HepG2 (cell line): ENCODE measurements around the gene C1QTNF1. TPM values are rescaled to one million over a fixed set of nuclear protein-coding genes. Genes with fewer than 3 reads are reported as not detected.

Experiments used
- BRD4 ChIP-seq: sonication (generic); formaldehyde crosslinking; IDR thresholded peaks from 2 replicates; pipeline ENCODE4 v1.4.0; 2020; ENCODE audit warnings: missing genetic modification reagents
- CBX5 ChIP-seq: sonication (generic); formaldehyde crosslinking; IDR thresholded peaks from 2 replicates; pipeline ENCODE4 v1.4.0; 2020; ENCODE audit warnings: missing genetic modification reagents, borderline replicate concordance
- HHEX ChIP-seq: IDR thresholded peaks from 2 replicates; pipeline ENCODE4 v1.6.1; 2016; ENCODE audit warnings: control low read depth
- NFE2L2 ChIP-seq: fragments of 150-350 bp; IDR thresholded peaks from 2 replicates; pipeline ENCODE4 v1.6.1; 2014; ENCODE audit warnings: low read length
- NFYC ChIP-seq: IDR thresholded peaks from 2 replicates; pipeline ENCODE4 v1.6.1; 2016; ENCODE audit warnings: missing genetic modification reagents, missing compliant biosample characterization
- PTBP1 ChIP-seq: fragments of 200-400 bp; formaldehyde crosslinking; IDR thresholded peaks from 2 replicates; pipeline ENCODE4 v1.6.1; 2018; ENCODE audit warnings: low read length, low read depth; ENCODE audit not compliant: poor library complexity, severe bottlenecking
- SIN3A ChIP-seq: IDR thresholded peaks from 2 replicates; pipeline ENCODE4 v1.6.1; 2011; ENCODE audit warnings: low read depth, mild to moderate bottlenecking, control low read depth, low read length, borderline replicate concordance
- ZBED4 ChIP-seq: sonication (generic); formaldehyde crosslinking; IDR thresholded peaks from 2 replicates; pipeline ENCODE4 v1.4.0; 2020; ENCODE audit warnings: missing genetic modification reagents, borderline replicate concordance
- ZNF232 ChIP-seq: sonication (generic); formaldehyde crosslinking; IDR thresholded peaks from 2 replicates; pipeline ENCODE4 v1.4.0; 2020; ENCODE audit warnings: missing genetic modification reagents, borderline replicate concordance
- ZNF292 ChIP-seq: sonication (generic); formaldehyde crosslinking; IDR thresholded peaks from 2 replicates; pipeline ENCODE4 v1.8.1; 2022; ENCODE audit warnings: mild to moderate bottlenecking, low read depth, missing genetic modification reagents, borderline replicate concordance
- ZNF326 ChIP-seq: sonication (generic); formaldehyde crosslinking; IDR thresholded peaks from 2 replicates; pipeline ENCODE4 v1.4.0; 2020; ENCODE audit warnings: missing genetic modification reagents, borderline replicate concordance
- ZNF460 ChIP-seq: sonication (generic); formaldehyde crosslinking; IDR thresholded peaks from 2 replicates; pipeline ENCODE4 v1.5.1; 2020; ENCODE audit warnings: missing genetic modification reagents, mild to moderate bottlenecking, borderline replicate concordance
- polyA plus RNA-seq, 8 experiments: library from polyadenylated mRNA; depleted of rRNA in 3 of 8; stranded (reverse) in 7 of 8; unstranded in 1 of 8; fragments of >200 nt; fragmentation: Illumina TruSeq in 4 of 8; extraction: Trizol in 4 of 8; gene quantifications; 2 replicates each; pipeline versions ENCODE4 v1.2.1 to v1.2.3, GENCODE V29; 2011 to 2016; ENCODE audit warnings: low read depth in 4 of 8, missing spikeins in 1 of 8, mixed read lengths in 1 of 8; ENCODE audit not compliant: insufficient read depth in 1 of 8
- total RNA-seq, 5 experiments: library from RNA; depleted of rRNA; stranded (reverse); fragments of >200 nt; fragmentation: Illumina TruSeq; extraction: Trizol; gene quantifications; 2 replicates each; pipeline ENCODE4 v1.2.3, GENCODE V29; 2016; ENCODE audit warnings: low read depth in 1 of 5
- TF ChIP-seq, protein P1 (sequence below): sonication (generic); formaldehyde crosslinking; IDR thresholded peaks from 2 replicates; pipeline ENCODE4 v1.4.0; 2020; ENCODE audit warnings: missing genetic modification reagents
- TF ChIP-seq, protein P2 (sequence below): sonication (generic); formaldehyde crosslinking; IDR thresholded peaks from 2 replicates; pipeline ENCODE4 v1.4.0; 2020; ENCODE audit warnings: missing genetic modification reagents, borderline replicate concordance

Gene C1QTNF1
- total and polyA plus RNA-seq, 2 of the 13 experiments (the other 11 are each of a cell fraction or from before 2014, with no cell fraction given) = 0.18 to 0.86 TPM

- TF ChIP-seq, protein P1, sequence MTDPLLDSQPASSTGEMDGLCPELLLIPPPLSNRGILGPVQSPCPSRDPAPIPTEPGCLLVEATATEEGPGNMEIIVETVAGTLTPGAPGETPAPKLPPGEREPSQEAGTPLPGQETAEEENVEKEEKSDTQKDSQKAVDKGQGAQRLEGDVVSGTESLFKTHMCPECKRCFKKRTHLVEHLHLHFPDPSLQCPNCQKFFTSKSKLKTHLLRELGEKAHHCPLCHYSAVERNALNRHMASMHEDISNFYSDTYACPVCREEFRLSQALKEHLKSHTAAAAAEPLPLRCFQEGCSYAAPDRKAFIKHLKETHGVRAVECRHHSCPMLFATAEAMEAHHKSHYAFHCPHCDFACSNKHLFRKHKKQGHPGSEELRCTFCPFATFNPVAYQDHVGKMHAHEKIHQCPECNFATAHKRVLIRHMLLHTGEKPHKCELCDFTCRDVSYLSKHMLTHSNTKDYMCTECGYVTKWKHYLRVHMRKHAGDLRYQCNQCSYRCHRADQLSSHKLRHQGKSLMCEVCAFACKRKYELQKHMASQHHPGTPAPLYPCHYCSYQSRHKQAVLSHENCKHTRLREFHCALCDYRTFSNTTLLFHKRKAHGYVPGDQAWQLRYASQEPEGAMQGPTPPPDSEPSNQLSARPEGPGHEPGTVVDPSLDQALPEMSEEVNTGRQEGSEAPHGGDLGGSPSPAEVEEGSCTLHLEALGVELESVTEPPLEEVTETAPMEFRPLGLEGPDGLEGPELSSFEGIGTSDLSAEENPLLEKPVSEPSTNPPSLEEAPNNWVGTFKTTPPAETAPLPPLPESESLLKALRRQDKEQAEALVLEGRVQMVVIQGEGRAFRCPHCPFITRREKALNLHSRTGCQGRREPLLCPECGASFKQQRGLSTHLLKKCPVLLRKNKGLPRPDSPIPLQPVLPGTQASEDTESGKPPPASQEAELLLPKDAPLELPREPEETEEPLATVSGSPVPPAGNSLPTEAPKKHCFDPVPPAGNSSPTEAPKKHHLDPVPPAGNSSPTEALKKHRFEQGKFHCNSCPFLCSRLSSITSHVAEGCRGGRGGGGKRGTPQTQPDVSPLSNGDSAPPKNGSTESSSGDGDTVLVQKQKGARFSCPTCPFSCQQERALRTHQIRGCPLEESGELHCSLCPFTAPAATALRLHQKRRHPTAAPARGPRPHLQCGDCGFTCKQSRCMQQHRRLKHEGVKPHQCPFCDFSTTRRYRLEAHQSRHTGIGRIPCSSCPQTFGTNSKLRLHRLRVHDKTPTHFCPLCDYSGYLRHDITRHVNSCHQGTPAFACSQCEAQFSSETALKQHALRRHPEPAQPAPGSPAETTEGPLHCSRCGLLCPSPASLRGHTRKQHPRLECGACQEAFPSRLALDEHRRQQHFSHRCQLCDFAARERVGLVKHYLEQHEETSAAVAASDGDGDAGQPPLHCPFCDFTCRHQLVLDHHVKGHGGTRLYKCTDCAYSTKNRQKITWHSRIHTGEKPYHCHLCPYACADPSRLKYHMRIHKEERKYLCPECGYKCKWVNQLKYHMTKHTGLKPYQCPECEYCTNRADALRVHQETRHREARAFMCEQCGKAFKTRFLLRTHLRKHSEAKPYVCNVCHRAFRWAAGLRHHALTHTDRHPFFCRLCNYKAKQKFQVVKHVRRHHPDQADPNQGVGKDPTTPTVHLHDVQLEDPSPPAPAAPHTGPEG (CRISPR knock-in tag) = 0 out of 2 replicates have a peak, but pooled peaks have one; percentile 38
- TF ChIP-seq SIN3A (peak; percentile 84), NFYC (CRISPR knock-in tag) (no peak), BRD4 (CRISPR knock-in tag) (peak; percentile 86; the same call in 1 of the 2 replicates), ZNF232 (CRISPR knock-in tag) (no peak), NFE2L2 (peak; percentile 9; the same call in 1 of the 2 replicates), ZNF326 (CRISPR knock-in tag) (no peak), ZNF292 (CRISPR knock-in tag) (no peak; the same call in none of the 2 replicates), PTBP1 (peak; percentile 45), HHEX (CRISPR knock-in tag) (no peak), ZBED4 (CRISPR knock-in tag) (no peak; the same call in 1 of the 2 replicates), CBX5 (CRISPR knock-in tag) (0 out of 2 replicates have a peak, but pooled peaks have one; percentile 62), ZNF460 (CRISPR knock-in tag) (peak; percentile 30; the same call in 1 of the 2 replicates)
- TF ChIP-seq, protein P2, sequence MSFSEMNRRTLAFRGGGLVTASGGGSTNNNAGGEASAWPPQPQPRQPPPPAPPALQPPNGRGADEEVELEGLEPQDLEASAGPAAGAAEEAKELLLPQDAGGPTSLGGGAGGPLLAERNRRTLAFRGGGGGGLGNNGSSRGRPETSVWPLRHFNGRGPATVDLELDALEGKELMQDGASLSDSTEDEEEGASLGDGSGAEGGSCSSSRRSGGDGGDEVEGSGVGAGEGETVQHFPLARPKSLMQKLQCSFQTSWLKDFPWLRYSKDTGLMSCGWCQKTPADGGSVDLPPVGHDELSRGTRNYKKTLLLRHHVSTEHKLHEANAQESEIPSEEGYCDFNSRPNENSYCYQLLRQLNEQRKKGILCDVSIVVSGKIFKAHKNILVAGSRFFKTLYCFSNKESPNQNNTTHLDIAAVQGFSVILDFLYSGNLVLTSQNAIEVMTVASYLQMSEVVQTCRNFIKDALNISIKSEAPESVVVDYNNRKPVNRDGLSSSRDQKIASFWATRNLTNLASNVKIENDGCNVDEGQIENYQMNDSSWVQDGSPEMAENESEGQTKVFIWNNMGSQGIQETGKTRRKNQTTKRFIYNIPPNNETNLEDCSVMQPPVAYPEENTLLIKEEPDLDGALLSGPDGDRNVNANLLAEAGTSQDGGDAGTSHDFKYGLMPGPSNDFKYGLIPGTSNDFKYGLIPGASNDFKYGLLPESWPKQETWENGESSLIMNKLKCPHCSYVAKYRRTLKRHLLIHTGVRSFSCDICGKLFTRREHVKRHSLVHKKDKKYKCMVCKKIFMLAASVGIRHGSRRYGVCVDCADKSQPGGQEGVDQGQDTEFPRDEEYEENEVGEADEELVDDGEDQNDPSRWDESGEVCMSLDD (CRISPR knock-in tag) = peak; percentile 76; the same call in 1 of the 2 replicates
Measured at GRCh38 chr17:79026376-79027273, 2.7 kb downstream of the C1QTNF1 start (continued).
